Activated CD8-positive, alpha-beta memory T cell treated with anti-CD3 and anti-CD28 coated beads for 48 hours (primary cell): ENCODE data around the gene PCBP4.

Source experiments
- DNase-seq, 3 experiments: peaks; one replicate each; pipeline ENCODE4 v3.0.0-alpha.2; 2020; ENCODE audit warnings: low read depth in 2 of 3, low spot score in 2 of 3

PCBP4 gene

DNA sequence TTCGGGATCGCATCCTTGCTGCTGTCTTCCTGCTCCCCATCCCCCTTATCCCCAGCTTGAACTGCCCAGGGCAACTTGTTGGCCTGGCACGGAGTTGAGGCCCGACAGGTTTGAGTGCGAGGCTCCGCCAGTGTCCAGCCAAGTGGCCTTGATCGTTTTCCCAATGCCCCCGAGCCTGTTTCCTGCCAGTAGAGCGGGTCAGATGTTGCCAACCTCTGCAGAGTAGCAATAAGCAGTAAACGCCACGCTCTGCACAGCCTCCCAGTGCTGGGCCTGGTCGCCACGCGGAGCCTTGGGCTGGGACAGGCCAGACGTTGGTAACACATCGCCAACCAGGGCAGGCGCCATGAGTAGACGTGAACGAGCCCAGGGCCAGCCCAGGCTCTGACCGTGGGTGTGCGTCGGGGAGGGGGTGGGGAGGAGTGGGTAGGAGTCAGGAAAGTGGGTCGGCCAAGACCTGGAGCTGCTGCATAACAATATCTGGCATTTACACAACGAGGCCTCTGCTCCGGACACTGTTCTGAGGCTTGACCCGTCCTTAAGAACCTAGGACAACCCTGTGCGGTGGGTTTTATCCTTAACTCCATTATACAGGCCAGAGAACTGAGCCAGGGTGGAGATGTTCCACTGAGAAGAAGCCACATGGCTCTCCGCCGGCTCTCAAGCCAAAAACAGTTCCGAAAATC is 7.2 kb upstream of the PCBP4 start:
- DNase-seq = no peak

DNA sequence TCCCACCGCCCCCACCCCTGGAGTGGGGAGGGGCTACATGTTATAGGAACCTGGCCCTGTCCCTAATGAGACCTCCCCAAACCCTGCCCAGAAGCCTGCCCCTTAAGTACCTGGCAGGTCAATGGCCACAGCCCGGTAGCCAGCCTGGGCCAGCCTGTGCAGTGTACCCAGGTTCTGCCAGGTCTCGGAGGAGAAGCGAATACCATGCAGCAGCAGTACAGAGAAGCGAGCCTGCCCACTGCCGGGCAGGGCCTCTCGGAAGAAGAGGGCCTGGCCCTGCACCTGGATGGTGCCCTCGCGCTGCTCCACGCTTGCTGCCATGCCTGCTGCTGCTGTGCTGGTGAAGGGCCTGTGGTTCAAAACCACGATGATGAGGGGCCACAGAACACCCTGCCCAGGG is 4.1 kb upstream of the PCBP4 start:
- DNase-seq = no peak

DNA sequence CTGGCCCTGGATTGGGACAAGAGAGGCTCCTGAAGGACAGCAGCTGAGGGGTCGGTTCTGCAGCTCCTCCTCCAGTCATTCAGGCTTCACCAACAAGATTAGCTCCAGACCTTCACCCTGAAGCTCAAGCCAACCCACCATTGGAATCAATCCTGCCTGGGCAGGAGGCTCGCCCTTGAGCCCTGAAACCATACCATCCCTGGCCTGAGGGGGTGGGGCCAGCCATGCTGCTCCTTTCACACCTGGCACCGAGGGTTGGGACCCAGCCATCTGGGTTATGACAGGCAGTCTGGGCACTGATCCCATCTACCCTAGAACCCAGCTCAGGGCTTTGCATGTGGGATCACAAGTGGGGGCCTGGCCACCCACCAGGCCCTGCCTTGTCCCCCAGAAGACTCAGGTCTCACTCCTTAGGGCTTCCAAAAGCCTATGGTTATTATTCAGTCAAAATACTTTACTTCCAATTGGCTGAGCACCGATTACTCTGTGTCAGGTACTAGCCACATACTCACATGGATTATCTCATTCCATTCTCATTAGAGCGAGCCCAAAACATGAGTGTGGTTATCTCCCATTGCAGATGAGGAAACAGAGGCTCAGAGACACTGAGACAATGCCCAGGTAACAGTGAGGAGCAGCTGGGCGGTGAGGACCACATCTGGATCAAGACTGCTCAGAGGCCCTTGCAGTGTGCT is 3.5 kb upstream of the PCBP4 start:
- DNase-seq = no peak

DNA sequence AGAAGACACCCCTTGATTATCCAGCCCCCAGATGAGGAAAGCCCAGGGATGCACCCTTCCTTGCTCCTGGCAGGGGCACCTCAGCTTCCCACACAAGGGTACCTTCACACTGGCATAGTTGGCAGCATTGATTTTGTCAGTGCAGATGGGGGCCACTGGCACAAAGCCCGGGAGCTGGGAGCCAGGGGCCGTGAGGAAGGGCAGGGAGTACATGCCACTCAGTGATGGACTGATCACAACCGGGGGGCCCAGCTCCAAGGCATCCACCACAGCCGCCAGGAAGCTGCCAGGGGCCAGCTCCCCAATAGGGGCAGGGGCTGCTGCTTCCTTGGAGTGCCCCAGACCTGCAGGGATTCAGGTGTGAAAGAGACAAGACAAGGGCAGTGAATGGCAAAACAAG is 2.6 kb upstream of the PCBP4 start:
- DNase-seq = no peak

DNA sequence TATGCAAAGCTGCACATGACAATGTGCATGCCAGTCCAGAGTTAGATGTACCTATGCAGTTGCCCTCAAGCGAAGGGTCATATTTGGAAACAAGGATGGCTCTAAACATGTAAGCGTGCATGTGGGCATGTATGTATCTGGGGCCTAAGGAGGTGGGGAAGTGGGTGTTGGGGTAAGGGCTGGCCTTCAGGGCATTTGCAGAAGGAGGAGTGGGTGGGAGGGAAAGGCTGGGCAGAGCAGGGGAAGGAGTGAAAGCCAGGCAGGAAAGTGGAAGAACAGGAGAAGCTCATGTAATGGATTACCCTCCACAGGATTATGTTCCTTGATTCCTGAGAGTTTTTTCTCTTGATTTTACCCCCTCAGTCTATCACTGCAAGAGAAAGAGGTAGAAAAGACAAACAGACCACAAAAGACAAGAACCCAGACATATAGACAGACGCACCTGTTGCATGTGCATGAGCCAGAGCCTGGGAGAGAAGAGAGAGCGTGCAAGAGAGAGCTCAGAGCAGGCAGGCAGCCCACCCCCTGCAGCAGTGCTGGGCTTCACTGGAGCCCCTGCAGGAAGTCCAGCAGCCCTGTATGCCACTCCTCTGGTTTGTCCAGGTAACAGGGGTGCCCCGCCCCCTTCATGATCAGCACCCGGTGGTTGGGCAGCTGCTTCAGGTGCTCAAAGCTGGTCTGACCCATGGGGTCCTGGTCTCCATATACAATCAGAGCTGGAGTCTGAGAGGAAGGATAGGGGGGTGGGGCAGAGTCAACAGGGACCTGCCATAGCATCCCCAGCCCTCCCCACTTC is 1.8 kb upstream of the PCBP4 start:
- DNase-seq = no peak

DNA sequence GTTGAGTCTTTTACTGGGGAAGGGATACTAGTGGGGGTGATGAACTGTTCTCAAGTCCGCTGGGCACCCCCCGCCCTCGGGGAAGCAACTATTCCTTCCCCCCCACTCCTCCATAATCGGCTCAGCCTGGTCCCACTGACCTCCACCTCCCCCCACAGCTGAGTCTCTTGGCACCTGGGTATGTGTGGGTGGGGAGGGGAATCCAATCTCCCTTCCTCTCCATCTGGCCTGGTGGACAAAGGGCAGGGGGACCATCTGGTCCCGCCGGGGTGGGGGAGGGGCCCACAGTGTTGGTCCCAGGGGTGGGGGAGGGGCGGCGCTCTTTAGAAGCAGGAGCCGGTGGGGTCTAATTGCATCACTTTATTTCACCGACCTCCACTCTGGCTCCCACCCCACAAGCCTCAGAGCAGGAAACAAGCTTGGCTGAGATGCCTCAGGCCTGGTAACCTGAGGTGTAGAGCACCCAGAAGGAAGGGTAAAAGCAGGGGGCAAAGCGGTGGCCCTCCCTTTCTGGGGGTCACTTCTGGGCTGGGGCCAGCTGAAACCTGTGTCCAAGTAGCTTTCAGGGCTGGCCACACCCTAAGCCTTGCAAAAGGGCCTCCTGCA is 1.0 kb upstream of the PCBP4 start:
- no peak for DNase-seq

DNA sequence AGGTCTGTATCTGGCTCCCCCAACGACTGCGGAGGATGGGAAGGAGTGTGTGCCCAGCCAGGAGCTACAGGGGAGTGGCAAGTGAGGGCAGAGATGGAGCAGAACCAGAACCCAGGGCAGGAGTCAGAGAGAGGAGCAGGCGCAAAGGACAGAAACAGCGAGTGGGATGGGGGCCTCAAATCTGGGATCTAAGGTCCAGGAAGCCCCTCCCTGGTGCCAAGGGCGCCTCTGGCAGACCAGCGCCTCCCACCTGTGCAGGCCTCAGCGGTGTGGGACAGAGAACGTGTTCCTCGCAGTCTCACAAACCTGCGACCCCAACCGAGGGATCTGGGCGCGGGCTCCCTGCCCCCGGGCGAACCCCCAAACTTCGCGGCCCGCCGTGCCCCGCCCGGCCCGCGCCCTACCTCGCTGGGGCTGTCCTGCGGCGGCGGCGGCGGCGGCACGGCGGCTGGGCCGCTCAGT is 301 bp downstream of the PCBP4 start:
- no peak for DNase-seq

DNA sequence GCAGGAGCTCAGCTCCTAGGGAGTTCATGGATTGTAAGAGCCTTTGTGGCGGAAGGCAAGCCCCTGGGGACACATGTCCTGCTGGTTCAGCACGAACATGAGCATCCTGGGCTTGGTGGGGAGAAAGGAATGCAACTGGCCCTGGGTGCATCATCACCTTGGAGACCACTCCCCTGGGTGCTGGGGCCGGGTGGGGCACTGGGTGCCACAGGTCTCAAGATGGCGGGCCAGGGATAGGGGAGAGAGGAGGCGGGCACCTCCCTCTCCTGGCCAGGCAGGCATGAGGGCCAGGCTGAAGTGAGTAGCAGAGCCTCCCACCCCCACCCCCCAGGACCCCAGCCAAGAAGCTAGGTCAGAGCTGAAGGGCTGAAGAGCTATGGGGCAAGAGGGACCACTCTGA is 768 bp downstream of the PCBP4 start:
- no peak for DNase-seq

DNA sequence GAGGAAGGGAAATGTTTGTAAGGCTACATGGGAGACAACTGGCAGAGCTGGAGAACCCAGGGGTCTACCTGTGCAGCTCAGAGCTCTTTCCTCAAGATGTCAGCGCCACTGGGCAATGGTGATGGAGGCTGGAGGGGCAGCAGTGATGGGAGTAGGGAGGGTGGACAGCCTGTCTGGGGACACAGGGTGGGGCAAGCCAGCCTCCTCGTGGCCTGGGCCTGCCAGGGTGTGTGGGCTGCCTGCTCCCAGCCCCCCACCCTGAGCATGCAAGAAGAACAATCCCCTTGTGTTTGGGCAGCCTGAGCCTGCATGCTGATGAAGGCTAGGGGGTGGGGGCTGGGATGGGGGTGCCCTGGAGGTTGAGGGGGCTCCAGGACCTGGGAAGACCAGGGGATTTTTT is 1.2 kb downstream of the PCBP4 start:
- no peak for DNase-seq

DNA sequence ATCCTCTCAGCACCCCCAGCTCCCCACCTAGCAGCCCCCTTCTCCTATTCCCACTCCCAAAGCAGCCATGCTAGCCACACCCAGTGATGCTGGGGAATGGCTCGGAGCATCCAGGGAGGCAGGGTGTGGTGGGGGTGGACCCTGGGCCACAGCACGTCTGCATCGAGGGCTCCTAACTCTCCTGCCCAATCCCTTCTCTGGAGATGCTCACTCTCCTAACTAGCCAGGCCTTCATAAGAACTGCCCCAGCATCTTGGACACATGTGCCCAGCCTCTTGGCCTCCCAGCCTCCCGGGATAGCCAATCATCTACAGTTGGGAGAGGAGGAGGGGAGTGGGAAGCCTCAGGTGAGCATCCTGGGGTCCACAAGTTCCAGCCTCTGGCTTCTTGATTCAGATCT is 2.7 kb downstream of the PCBP4 start:
- no peak for DNase-seq

DNA sequence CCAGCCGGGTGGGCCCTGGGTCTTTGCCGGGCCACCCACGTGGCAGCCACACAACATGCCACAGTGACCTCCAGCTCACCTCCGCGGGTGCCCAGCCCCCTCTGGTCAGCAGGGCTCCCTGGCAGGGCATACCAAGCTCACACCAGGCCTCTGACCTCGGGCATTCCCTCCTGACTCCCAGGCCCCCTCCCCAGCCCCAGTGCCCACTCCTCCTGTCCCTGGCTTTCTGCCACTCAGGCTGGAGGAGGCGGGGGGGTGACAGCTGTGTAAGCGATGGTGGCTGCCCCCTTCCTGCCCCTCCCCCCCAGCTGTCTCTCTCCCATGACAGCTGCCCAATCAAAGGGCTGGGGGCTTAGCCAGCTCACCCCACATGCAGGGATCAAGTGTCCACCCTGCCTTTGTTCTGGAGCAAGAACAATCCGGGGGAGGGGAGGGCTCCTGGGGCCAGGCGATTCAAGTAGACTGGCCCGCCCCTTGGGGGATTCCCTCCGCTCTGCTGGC is 3.3 kb downstream of the PCBP4 start:
- no peak for DNase-seq

DNA sequence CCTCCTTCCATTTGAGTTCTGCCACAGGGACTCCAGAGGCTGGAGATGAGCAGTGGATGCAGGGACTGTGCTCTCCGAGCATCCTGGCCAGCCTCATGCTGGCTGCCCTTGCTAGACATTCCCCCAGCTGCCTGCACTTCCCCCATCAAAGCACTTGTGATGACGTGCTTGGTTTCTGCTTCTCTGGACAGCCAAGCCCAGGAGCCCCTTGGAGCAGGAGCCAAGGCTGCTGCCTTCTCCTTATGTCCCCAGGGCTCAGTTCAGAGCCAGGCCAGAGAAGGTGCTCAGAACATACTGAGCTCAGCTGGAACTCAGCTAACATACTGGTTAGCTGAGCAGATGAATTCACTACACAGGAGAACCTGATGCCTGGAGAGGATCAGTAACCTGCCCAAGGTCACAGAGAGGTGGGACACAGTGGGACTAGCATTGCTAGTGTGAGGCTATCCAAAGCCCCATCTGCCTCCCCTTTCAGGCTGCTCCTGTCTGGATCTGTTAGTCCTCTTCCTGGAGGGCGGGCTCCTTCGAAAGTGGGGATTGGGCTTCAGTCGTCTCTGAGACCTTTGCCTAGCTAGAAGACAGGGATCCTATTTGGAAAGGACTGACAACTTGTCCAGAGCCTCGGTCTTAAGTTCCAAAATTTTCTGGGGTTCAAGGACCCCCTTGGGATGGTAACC is 4.3 kb downstream of the PCBP4 start:
- DNase-seq = no peak

DNA sequence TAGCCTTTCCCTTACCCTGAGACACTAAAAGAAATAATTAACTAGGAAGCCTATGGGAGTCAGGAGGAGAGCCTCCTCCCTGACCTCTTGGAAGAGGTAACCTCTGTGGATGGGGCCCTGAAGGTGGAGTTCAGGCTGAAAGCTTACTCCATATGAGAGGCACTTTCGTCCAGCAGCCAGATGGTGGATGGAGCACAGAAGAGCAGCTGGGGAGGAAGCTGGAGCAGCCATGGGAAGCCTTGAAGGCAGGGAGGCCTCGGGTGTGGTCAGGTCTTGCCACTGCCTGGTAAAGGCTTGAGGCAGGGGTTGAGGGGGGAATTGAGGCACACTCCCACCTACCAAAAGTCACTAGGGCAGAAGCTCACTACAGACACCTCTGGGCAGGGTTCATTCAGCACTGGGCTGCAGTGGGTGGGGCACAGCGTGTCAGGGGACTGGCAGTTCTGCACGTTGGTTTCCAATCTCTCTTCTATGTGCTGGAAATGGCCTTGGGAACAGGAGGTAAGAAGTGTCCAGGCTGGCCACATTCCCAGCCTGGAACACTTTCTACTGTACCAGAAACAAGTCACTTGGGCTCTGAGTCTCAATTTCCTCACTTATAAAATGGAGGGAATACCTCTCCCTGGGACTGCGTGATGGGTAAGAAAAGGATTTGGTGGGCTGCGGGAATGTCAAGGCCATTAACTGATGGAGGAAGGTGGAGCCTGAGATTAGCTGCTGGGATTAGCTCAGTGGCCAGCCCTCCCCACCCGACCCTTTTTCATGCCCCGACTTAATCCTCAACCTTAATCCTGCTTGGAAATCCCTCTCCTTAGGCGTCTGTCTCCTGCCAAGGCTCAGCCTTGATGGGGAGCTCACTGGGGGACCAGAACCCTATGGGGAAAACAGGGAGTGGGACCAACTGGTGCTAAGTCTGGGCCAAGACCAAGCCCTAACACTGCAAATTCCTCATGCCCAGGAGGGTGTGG is 5.4 kb downstream of the PCBP4 start:
- no peak for DNase-seq

DNA sequence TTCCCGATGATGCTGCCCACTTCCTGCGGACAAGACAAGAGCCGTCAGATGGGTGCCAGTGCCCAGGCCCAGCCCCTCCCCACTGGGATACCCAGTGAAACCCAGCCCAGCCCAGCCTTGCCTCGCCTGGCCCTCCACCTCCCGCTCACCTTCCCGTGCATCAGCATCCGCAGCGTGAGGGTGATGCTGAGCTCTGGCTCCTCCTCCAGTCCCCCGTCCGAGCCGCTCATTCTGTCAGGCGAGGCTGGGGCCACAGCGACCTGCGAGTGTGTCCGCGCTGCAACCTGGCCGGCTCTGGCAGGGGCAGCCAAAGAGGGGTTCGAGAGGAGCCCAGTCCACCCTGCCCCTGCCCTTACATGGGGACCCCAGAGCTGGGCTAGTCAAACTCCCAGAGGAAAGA is 6.2 kb downstream of the PCBP4 start:
- no peak for DNase-seq

DNA sequence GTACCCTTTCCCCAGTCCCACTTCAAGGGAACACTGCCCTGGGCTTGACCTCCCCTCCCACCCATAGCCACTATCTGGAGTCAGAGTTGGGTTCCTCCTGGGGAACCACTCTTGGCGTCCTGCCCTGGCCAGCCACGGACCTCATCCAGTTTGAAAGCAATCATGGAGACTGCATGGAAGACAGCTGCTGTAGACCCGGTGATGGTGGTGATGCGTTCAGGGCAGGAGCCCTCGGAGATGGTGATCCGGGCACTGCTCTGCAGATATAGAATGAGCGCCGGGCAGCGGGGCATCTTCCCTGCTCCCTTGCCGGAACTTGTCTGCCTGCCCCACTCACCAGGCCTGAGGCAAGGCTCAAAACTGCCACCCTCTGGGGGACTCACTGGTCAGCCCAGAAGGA is 6.9 kb downstream of the PCBP4 start:
- DNase-seq = no peak

DNA sequence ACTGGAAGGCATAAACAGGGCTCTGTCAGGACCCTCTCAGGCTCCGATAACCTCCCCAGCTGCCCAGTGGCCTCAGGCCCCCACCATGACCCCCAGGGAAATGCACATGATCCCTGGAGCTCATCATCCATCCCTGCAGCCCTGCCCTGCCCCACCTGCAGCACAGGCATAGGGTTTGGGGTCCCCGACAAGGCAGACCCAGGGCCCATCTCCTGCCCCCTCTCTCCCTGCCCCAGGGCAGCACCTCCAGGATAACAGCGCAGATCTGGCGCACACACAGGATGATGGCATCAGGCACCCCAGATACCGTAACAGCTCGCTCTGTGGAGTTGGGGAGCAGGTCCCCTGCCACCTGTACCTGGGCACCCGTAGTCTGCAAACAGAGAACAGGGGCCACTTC is 7.6 kb downstream of the PCBP4 start:
- DNase-seq = no peak

DNA sequence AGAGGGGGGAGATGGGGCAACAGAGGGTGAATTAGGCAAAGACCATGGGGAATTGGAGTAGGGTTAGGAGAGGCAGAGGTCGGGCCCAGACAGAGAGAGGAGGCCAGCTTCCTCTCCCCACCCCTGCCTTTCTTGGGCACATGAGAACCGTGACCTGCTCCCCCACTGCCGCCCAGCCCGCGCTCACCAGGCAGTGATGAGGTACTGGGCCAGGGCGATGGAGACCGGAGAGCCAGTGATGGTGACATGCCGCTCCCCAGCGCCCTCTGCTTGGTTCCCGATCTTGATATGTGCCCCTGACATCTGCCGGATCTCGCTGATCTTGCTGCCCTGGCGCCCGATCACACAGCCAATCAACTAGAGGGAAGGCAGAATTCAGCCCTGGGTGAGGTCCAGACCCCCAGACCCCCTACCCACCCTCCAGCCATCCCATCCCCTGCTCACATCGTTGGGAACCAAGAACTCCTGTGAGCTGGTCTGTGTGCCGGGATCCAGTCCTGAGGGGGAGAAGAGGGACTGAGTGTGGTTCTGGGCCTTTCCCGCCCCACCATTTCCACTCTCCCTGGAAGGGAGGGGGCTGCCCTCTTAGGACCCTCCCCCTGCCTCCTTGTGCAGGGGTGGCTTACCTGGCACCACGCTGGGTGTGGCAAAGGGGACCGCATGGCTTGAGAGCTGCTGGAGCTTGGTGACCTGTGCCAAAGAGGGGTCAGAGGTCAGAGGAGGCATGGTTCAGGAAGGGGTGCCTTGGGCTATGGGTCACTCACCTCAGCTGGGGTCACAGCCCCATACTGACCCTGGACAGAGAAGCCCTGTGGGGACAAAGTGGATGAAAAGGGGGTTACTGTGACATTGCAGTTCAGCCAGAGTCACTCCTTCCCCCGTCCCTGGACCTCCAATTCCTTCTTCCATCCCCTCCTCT is 8.4 kb downstream of the PCBP4 start:
- no peak for DNase-seq

DNA sequence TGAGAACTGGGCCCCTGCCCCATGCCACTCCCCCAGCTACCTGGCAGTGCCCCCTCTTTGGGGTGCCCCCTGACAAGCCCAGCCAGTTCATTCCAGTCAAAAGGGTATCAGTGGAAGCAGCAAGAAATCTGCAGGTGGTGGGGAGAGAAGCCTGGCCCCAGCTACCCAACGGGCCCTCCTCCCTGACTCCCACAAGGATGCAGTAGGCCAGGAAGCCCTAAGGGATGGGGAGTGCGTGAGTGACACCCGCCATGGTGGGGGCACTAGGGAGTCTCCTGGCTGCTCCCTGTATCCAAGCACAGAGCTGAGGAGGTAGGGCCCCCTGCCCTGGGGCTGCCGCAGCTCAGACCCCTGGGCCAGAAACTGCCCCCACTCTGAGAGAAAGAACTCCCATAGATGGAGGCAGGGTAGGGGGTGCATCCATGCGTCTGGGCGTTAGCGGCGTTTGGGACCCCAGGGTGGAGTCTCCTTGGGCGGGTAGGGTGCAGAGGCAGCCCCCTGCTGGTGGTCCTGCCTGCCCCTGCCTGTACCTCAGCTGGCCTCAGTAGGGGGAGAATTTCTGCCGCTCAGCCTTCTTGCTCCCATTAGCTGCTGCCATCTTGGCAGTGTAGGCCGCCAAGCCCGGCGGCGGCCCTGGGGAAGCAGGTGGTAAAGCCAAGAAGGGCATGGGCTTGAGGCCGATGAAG is 9.6 kb downstream of the PCBP4 start:
- DNase-seq = no peak
